CD4-positive, CD25-positive, alpha-beta regulatory T cell (primary cell): ENCODE measurements around the gene HMGCL. TPM values are rescaled to one million over a fixed set of nuclear protein-coding genes. Genes with fewer than 3 reads are reported as not detected.

ENCODE experiments used
- ATAC-seq, 2 donors: fragments of 150-1000 bp; cut with Tn5 transposase; one replicate each; pipeline ENCODE4 v1.10.0; 2021; ENCODE audit warnings: low read depth in 2 of 2, moderate number of reproducible peaks in 2 of 2, moderate library complexity in 1 of 2
- DNase-seq, 3 donors: peaks; one replicate each; pipeline versions ENCODE4 v3.0.0 to v3.0.0-alpha.2; 2012 to 2022; ENCODE audit warnings: mixed read lengths in 1 of 3
- H3K27ac ChIP-seq: one replicate; pipeline ENCODE4 v1.7.0; 2013; ENCODE audit warnings: mild to moderate bottlenecking, low read length; ENCODE audit not compliant: insufficient read depth, poor library complexity, severe bottlenecking
- H3K27me3 ChIP-seq: one replicate; pipeline ENCODE4 v1.7.0; 2013; ENCODE audit warnings: low read length; ENCODE audit not compliant: control insufficient read depth, insufficient read depth
- H3K36me3 ChIP-seq: one replicate; pipeline ENCODE4 v1.7.0; 2013; ENCODE audit warnings: mild to moderate bottlenecking, low read length, moderate library complexity; ENCODE audit not compliant: control insufficient read depth, insufficient read depth
- H3K4me1 ChIP-seq: 2 replicates; pipeline ENCODE4 v1.7.0; 2013; ENCODE audit warnings: mild to moderate bottlenecking, low read length; ENCODE audit not compliant: insufficient read depth, control insufficient read depth, poor library complexity, severe bottlenecking
- H3K4me3 ChIP-seq: one replicate; pipeline ENCODE4 v1.7.0; 2013; ENCODE audit warnings: low read depth, mild to moderate bottlenecking, low read length, moderate library complexity
- H3K9me3 ChIP-seq, 2 experiments: 1 replicate in 1 of 2; 2 replicates in 1 of 2; pipeline ENCODE4 v1.7.0; 2013; ENCODE audit warnings: low read length in 2 of 2, mild to moderate bottlenecking in 1 of 2, moderate library complexity in 1 of 2; ENCODE audit not compliant: control insufficient read depth in 2 of 2
- H3K27ac Mint-ChIP-seq, 3 donors: one replicate each; pipeline ENCODE4 v1.8.0; 2020 to 2022; ENCODE audit warnings: mild to moderate bottlenecking in 3 of 3, mixed read lengths in 3 of 3, moderate library complexity in 2 of 3
- H3K27me3 Mint-ChIP-seq: one replicate; pipeline ENCODE4 v1.8.0; 2022; ENCODE audit warnings: mild to moderate bottlenecking, mixed read lengths
- H3K36me3 Mint-ChIP-seq: one replicate; pipeline ENCODE4 v1.8.0; 2020; ENCODE audit warnings: mixed read lengths
- H3K4me1 Mint-ChIP-seq, 4 donors: one replicate each; pipeline ENCODE4 v1.8.0; 2020 to 2022; ENCODE audit warnings: mixed read lengths in 4 of 4, mild to moderate bottlenecking in 1 of 4
- H3K4me3 Mint-ChIP-seq, 4 donors: one replicate each; pipeline ENCODE4 v1.8.0; 2020 to 2022; ENCODE audit warnings: mild to moderate bottlenecking in 4 of 4, mixed read lengths in 4 of 4, moderate library complexity in 3 of 4
- H3K9me3 Mint-ChIP-seq, 7 donors: one replicate each; pipeline ENCODE4 v1.8.0; 2020 to 2022; ENCODE audit warnings: mixed read lengths in 7 of 7, mild to moderate bottlenecking in 3 of 7, moderate library complexity in 2 of 7
- polyA plus RNA-seq, 4 donors: library from polyadenylated mRNA; unstranded; fragments of 300-500 nt; fragmentation: Illumina TruSeq; gene quantifications; one replicate each; pipeline ENCODE4 v1.2.3, GENCODE V29; 2021
- total RNA-seq: library from RNA; stranded (reverse); gene quantifications from one replicate; pipeline ENCODE4 v1.2.3, GENCODE V29; 2022

Gene HMGCL
- total and polyA plus RNA-seq, 5 donors from 2014 or later: 15.7 to 40.5 (median 36.9) TPM

GRCh38 chr1:23810818-23811540 lies 14.2 kb downstream of the HMGCL start:
- H3K27me3 ChIP-seq: no peaks in the 10 kb centered on the region
- peaks cover 6% of the 10 kb centered on the region for H3K4me1 ChIP-seq
- peaks cover 8 to 15% (median 13%) of the 10 kb centered on the region in 4 donors for H3K4me1 Mint-ChIP-seq
- peak overlapping the region in 1 of 4 donors; percentile 3 for H3K4me3 Mint-ChIP-seq
- peak overlapping the region; percentile 58 to 79 (median 72) for H3K27ac Mint-ChIP-seq
- no peak overlapping the region for H3K27ac ChIP-seq
- peaks cover 37% of the 10 kb centered on the region for H3K36me3 Mint-ChIP-seq
- DNase-seq (peak; percentile 32 to 76 (median 51)), ATAC-seq (peak; percentile 39 to 51)
- no peaks in the 10 kb centered on the region for H3K27me3 Mint-ChIP-seq
- no peaks in the 10 kb centered on the region for H3K9me3 Mint-ChIP-seq
- no peak overlapping the region for H3K4me3 ChIP-seq
- peaks cover 26% of the 10 kb centered on the region for H3K36me3 ChIP-seq
- H3K9me3 ChIP-seq: no peaks in the 10 kb centered on the region

- peak overlapping the region; percentile 34 for H3K27ac ChIP-seq
- peaks cover 8 to 18% (median 13%) of the 10 kb centered on the region in 4 donors for H3K4me1 Mint-ChIP-seq
- no peaks in the 10 kb centered on the region for H3K27me3 ChIP-seq
- ATAC-seq: peak; percentile 95
- peak; percentile 72 to 90 (median 84) for DNase-seq
- H3K4me1 ChIP-seq: peaks cover 6% of the 10 kb centered on the region
- H3K36me3 Mint-ChIP-seq: peaks cover 46% of the 10 kb centered on the region
- no peak overlapping the region for H3K4me3 ChIP-seq
- no peaks in the 10 kb centered on the region for H3K9me3 Mint-ChIP-seq
- no peaks in the 10 kb centered on the region for H3K9me3 ChIP-seq
- peaks cover 20% of the 10 kb centered on the region for H3K36me3 ChIP-seq
- no peaks in the 10 kb centered on the region for H3K27me3 Mint-ChIP-seq
- peak overlapping the region in 2 of 4 donors; percentile 8 to 25 for H3K4me3 Mint-ChIP-seq
- H3K27ac Mint-ChIP-seq: peak overlapping the region; percentile 5 to 68 (median 65)
These were observed 15.5 kb downstream of the HMGCL start for GRCh38 chr1:23809751-23810171.

GRCh38 chr1:23807453-23807852 lies 17.8 kb downstream of the HMGCL start:
- no peak overlapping the region for H3K27ac ChIP-seq
- no peak for ATAC-seq
- no peaks in the 10 kb centered on the region for H3K9me3 ChIP-seq
- Mint-ChIP-seq H3K4me3 (peak overlapping the region in 1 of 4 donors; percentile 28), H3K27ac (peak overlapping the region in 1 of 3 donors; percentile 67), H3K4me1 (peaks cover 8 to 20% (median 13%) of the 10 kb centered on the region in 4 donors), H3K27me3 (no peaks in the 10 kb centered on the region), H3K36me3 (peaks cover 50% of the 10 kb centered on the region), H3K9me3 (no peaks in the 10 kb centered on the region)
- DNase-seq: no peak
- H3K4me1 ChIP-seq: peaks cover 6% of the 10 kb centered on the region
- peaks cover 12% of the 10 kb centered on the region for H3K36me3 ChIP-seq
- H3K4me3 ChIP-seq: no peak overlapping the region
- no peaks in the 10 kb centered on the region for H3K27me3 ChIP-seq

DNA sequence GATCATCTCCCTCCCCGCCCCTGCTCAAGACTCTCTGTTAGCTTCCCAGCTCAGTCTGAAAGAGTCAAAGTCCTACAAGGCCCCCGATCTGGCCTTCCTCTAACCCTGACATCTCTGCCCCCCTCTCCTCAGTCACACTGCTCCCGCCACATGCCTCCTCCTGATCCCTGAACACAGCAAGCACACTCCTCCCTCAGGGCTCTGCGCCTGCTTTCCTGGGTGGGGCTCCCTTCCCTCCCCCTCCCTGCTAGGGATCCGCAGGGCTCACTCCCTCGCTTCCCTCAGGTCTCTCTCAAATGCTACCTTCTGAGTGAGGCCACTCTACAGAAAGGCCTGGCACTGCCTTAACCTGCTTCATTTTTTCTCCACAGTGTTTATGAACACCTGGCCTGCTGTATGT lies 18.9 kb downstream of the HMGCL start:
- no peak overlapping the region for H3K4me3 Mint-ChIP-seq
- Histone ChIP-seq H3K27ac (no peak overlapping the region), H3K9me3 (no peaks in the 10 kb centered on the region), H3K27me3 (no peaks in the 10 kb centered on the region), H3K4me1 (peaks cover 9% of the 10 kb centered on the region), H3K36me3 (peaks cover 12% of the 10 kb centered on the region), H3K4me3 (no peak overlapping the region)
- peaks cover 8 to 20% (median 15%) of the 10 kb centered on the region in 4 donors for H3K4me1 Mint-ChIP-seq
- no peaks in the 10 kb centered on the region for H3K9me3 Mint-ChIP-seq
- no peak for ATAC-seq
- H3K27ac Mint-ChIP-seq: no peak overlapping the region
- no peak for DNase-seq
- H3K36me3 Mint-ChIP-seq: peaks cover 41% of the 10 kb centered on the region
- H3K27me3 Mint-ChIP-seq: no peaks in the 10 kb centered on the region

GRCh38 chr1:23805025-23805424 lies 20.2 kb downstream of the HMGCL start:
- ATAC-seq (no peak), DNase-seq (no peak)
- H3K27ac ChIP-seq: no peak overlapping the region
- Mint-ChIP-seq H3K4me3 (peak overlapping the region in 2 of 4 donors; percentile 47 to 51), H3K27ac (peak overlapping the region in 2 of 3 donors; percentile 39 to 83), H3K27me3 (no peaks in the 10 kb centered on the region), H3K36me3 (peaks cover 33% of the 10 kb centered on the region), H3K4me1 (peaks cover 6 to 15% (median 7%) of the 10 kb centered on the region in 4 donors), H3K9me3 (no peaks in the 10 kb centered on the region)
- no peaks in the 10 kb centered on the region for H3K9me3 ChIP-seq
- H3K36me3 ChIP-seq: peaks cover 12% of the 10 kb centered on the region
- H3K27me3 ChIP-seq: no peaks in the 10 kb centered on the region
- peaks cover 16% of the 10 kb centered on the region for H3K4me1 ChIP-seq
- H3K4me3 ChIP-seq: no peak overlapping the region

DNA sequence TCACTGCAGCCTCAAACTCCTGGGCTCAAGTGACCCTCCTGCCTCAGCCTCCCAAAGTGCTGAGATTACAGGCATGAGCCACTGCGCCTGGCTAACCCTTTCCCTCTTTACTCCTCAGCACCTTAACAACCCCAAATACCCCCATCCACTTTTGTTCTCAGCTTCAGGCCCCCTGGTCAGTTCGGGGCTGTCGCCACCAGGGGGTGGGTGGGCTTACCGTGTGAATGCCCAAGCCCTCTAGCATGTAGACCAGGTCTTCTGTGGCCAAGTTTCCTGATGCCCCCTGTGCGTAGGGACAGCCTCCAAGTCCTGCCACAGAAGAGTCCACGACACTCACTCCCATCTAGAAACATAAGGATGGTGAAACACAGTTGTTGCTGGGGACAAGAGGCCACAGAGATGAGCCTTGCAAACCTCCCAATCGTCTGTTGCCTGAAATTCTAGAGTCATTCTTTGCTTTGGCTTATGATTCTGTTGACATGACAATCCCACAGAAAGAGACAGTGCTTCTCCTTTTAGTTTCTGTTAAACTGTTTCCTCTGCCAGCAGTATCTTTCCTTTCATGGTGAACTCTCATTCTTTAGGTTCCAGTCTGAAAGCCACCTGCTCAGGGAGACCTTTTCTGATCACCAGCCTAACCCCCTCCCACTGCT lies 20.9 kb downstream of the HMGCL start:
- H3K9me3 ChIP-seq: no peaks in the 10 kb centered on the region
- H3K4me3 ChIP-seq: no peak overlapping the region
- Mint-ChIP-seq H3K9me3 (no peaks in the 10 kb centered on the region), H3K27me3 (no peaks in the 10 kb centered on the region), H3K4me1 (peaks cover 0 to 15% (median 6%) of the 10 kb centered on the region in 4 donors), H3K4me3 (peak overlapping the region in 2 of 4 donors; percentile 44 to 51), H3K36me3 (peaks cover 33% of the 10 kb centered on the region), H3K27ac (peak overlapping the region in 1 of 3 donors; percentile 39)
- H3K27me3 ChIP-seq: no peaks in the 10 kb centered on the region
- DNase-seq (no peak), ATAC-seq (no peak)
- H3K36me3 ChIP-seq: peaks cover 12% of the 10 kb centered on the region
- H3K27ac ChIP-seq: no peak overlapping the region
- H3K4me1 ChIP-seq: peaks cover 17% of the 10 kb centered on the region

DNA sequence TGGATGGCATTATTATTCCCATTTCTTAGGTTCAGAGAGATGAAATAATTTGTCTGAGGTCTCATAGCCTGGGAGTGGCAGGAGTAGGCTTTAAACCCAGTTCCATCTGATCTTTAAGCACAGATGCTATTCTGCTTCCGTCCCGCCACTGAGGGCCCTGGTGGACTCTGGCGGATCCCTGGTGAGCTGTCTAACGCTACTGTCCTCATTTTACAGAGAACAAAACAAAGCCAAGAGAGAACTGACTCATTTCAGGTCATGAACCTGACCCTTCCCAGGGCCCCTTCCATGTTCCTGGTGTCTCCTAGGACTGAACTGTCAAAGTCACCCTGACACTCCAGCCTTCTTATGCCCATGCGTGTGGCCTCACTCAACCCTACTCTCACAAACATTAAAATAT lies 21.6 kb downstream of the HMGCL start:
- H3K27me3 Mint-ChIP-seq: no peaks in the 10 kb centered on the region
- H3K4me1 ChIP-seq: peaks cover 20% of the 10 kb centered on the region
- ATAC-seq (no peak), DNase-seq (no peak)
- peaks cover 0 to 20% (median 8%) of the 10 kb centered on the region in 4 donors for H3K4me1 Mint-ChIP-seq
- peak overlapping the region in 3 of 4 donors; percentile 44 to 91 (median 83) for H3K4me3 Mint-ChIP-seq
- peaks cover 12% of the 10 kb centered on the region for H3K36me3 ChIP-seq
- H3K36me3 Mint-ChIP-seq: peaks cover 33% of the 10 kb centered on the region
- H3K9me3 ChIP-seq: no peaks in the 10 kb centered on the region
- H3K27ac Mint-ChIP-seq: peak overlapping the region in 1 of 3 donors; percentile 25
- H3K9me3 Mint-ChIP-seq: no peaks in the 10 kb centered on the region
- no peak overlapping the region for H3K4me3 ChIP-seq
- H3K27ac ChIP-seq: no peak overlapping the region
- H3K27me3 ChIP-seq: no peaks in the 10 kb centered on the region
